Heart left ventricle (tissue), 13 donors: ENCODE data around the gene CHN2.

Experiments
- POLR2A ChIP-seq, 2 donors: fragments of 450-650 bp; IDR thresholded peaks; one replicate each; pipeline ENCODE4 v1.6.1; 2017; ENCODE audit warnings: antibody characterized with exemption in 2 of 2, mild to moderate bottlenecking in 2 of 2, moderate library complexity in 2 of 2
- TF ChIP-seq, protein P1 (sequence below), 12 donors: fragments of 200-600 bp; sonication (generic) in 4 of 12; IDR thresholded peaks; one replicate each; pipeline versions ENCODE4 v1.5.0 to v1.8.0; 2018 to 2022; ENCODE audit warnings: antibody characterized with exemption in 12 of 12, mild to moderate bottlenecking in 5 of 12
- donor health status: ischemic (EF 13 %, LVEDD 7.1; RV severe dilation, severe dysfunction).
- donor health status: DM: no; HTN: yes; CAD: no.
- donor health status: DM: no; HTN: no; CAD: no.
- donor health status: ischemic (EF 25% LVEDD 6.9; RV normal size, moderate dysfunction).
- donor health status: ischemic (EF 25% LVEDD 5.7; RV mildly dilated, moderate dysfunction).
- donor health status: ischemic (EF 35%, LVEDD 5.7; RV mildly dilated, moderate dysfunction).
- donor health status: nonischemic (EF 11% LVEDD 7.7; RV severe dilation, severe dysfunction).
- donor health status: DM: yes; HTN: yes; CAD: no.
- donor health status: PGD.
- donor health status: ischemic (EF 29% LVEDD 5.4; RV normal size, mild dysfunction).
- donor health status: nonischemic (EF 23%, LVEDD 6.1; RV moderate dilation, normal function).

DNA sequence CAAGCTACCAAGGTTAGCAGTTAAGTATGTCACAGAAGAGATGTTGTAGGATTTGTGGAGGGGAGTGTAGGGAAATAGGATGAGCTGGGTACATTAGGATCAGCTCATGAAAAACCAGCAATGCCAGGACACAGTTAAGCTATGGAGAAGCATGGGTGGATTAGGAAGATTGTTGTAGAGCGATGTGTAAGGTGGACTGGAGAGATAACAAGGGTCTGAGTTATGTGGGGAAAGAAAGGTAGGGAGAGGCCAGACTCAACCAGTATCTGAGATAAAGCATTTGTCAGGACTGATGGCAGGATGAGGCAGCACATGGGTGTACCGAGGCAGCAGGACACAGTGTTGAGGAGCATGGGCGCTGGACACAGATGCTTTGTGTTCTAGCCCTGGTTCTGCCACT lies 283.7 kb downstream of the CHN2 start:
- TF ChIP-seq, protein P1, sequence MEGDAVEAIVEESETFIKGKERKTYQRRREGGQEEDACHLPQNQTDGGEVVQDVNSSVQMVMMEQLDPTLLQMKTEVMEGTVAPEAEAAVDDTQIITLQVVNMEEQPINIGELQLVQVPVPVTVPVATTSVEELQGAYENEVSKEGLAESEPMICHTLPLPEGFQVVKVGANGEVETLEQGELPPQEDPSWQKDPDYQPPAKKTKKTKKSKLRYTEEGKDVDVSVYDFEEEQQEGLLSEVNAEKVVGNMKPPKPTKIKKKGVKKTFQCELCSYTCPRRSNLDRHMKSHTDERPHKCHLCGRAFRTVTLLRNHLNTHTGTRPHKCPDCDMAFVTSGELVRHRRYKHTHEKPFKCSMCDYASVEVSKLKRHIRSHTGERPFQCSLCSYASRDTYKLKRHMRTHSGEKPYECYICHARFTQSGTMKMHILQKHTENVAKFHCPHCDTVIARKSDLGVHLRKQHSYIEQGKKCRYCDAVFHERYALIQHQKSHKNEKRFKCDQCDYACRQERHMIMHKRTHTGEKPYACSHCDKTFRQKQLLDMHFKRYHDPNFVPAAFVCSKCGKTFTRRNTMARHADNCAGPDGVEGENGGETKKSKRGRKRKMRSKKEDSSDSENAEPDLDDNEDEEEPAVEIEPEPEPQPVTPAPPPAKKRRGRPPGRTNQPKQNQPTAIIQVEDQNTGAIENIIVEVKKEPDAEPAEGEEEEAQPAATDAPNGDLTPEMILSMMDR (IDR thresholded peaks at IDR 0.05): no peak
- no peak for TF ChIP-seq POLR2A (IDR thresholded peaks at IDR 0.05)
